ENCODE results near the gene B3GNT3.
A peak's percentile ranks its signal among the peaks of the same experiment; 100 is the strongest.

B3GNT3 gene

DNA sequence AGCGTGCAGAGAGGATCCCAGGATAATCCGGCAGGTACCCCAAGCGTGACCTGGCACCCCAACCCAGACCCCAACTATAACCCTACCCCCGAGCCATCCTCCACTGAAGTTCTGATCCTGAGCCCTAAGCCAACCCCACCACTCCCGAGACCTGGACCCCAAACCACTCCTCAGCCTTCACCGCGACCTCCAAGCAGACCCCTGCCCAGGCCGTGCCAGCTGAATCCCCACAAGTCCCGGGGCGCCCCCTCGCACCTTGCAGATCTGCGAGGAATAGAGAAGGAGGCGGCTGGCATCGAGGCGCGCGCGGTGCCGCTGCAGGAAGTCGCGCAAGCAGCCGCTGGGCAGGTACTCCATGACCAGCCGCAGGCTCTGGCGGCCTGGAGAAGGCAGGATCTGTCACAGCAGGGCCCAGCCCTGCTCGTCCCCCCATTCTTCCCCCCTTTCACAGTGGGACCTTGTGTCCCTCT lies 36.5 kb downstream of the B3GNT3 start:
- no peak for DNase-seq (ENCODE audit: low read depth in 3 of 3, low spot score in 1 of 3)

DNA sequence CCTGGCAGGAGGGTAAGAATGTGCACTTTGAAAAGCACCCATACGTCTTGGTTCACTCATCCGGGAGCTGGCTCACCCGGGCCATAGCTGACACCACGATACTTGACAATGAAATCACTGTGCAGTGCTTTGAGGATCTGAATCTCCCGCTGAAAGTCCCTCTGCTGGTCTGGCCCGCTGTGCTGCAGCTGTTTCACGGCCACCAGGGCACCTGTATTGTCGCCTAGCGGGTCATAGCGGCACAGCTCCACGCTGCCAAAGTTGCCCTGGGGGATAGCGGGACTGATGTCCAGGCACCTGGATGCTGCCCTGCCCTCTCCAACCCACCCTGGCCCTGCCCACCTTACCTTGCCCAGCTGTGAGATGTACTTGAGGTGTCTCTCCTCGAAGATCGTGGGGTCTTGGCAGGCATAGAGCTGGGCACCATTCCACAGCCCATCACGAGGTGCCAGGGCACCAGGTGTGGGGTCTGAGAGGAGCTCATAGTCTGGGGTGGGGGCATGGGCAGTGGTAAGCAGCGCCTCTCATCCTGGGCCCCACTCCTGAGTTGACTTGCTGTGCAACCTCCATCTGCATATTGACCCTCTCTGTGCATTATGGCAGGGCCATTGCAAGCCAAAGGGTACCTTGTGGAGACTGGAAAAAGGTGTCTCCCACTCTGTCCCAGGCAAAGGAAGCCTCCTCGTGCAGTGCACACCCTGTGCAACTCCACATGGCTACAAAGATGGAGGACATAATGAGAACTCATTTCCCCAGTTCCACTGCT lies 37.7 kb downstream of the B3GNT3 start:
- DNase-seq (ENCODE audit: low read depth in 3 of 3, low spot score in 1 of 3), result no peak

GRCh38 chr19:17834350-17835181 lies 39.6 kb downstream of the B3GNT3 start:
- no peak for DNase-seq (ENCODE audit: low read depth in 3 of 3, low spot score in 1 of 3)

DNA sequence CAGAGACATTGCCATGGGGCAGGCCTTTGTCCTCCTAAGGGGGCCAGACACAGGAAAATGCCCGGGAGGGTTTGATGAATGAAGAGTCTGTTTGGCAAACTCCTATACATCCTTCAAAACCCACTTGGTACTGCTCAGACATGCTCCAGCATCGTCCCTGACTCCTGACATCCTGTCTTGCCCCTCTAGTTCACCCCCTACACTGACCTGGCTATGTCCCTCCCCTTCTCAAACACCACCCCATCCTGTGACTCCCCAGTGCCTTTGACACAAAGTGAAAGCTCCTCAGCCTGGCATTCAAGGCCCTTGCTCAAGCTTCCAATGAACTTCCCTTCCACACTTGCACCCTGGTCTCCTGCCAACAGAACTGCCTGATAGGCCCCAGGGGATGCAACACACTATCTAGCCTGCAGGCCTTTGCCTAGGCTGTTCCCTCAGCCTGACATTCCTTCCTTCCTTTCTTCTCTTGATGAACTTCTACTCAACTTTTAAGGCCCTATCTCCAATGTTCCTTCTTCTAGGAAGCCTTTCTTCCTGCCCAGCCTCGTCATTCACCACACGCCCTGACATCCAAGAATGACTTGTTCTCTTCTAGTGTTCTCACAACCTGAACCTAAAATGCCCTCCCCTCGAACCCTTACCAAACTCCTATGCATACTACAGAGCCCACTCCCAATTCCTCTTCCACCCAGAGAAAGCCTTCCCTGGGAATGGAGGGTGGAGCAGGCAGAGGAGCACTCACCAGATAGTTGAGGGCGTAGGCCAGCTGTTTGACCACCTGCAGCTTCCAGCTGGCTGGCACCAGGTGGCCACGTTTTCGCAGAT lies 40.5 kb downstream of the B3GNT3 start:
- no peak for DNase-seq (ENCODE audit: low read depth in 3 of 3, low spot score in 1 of 3)

DNA sequence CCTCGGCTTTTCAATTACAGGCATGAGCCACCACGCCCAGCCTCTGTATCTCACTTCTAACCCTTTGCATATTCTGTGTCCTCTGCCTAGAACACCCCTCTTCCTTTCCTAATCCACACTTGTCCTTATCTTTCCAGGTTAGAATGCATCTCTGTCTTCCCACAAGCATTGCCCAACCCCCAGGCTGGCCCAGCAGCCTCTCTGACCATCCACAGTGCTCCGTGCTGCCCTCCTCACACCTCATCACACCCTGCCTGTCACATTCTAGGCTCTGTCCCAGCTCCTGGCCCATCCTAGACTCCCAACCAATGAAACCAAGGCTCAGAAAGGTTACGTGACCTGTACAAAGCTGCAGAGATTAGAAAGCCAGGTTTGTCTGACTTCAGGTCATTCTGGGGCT lies 41.6 kb downstream of the B3GNT3 start:
- DNase-seq (ENCODE audit: low read depth in 3 of 3, low spot score in 1 of 3), result no peak

GRCh38 chr19:17837972-17838371 lies 43.0 kb downstream of the B3GNT3 start:
- no peak for DNase-seq (ENCODE audit: low read depth in 3 of 3, low spot score in 1 of 3)

GRCh38 chr19:17840019-17840418 lies 45.1 kb downstream of the B3GNT3 start:
- no peak for DNase-seq (ENCODE audit: low read depth in 3 of 3, low spot score in 1 of 3)

DNA sequence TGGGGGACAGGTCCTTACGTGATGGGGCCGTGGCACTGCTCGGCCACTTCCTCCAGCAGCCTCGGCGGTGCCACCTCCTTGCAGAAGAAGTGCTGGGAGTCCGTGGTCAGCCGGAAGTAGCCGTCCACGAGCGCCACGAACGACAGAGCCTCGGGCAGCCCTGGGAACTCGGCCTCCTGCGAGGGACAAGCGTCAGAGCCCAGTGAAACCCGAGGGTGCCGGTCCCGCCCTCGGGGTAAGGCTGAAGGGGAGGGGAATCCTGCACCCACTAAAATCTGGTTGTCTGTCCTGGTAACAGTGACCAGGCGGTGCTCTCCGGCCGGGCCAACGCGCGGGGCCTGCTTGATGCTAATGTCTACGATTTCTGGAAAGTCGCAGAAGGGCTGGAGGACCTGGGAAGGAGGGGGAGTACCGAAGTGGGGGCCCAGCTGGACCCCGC lies 46.5 kb downstream of the B3GNT3 start:
- no peak for DNase-seq (ENCODE audit: low read depth in 3 of 3, low spot score in 1 of 3)

- DNase-seq (ENCODE audit: low read depth in 3 of 3, low spot score in 1 of 3), result peak; percentile 17 to 62 (median 43)
These were observed 47.1 kb downstream of the B3GNT3 start for GRCh38 chr19:17841810-17842662.

DNA sequence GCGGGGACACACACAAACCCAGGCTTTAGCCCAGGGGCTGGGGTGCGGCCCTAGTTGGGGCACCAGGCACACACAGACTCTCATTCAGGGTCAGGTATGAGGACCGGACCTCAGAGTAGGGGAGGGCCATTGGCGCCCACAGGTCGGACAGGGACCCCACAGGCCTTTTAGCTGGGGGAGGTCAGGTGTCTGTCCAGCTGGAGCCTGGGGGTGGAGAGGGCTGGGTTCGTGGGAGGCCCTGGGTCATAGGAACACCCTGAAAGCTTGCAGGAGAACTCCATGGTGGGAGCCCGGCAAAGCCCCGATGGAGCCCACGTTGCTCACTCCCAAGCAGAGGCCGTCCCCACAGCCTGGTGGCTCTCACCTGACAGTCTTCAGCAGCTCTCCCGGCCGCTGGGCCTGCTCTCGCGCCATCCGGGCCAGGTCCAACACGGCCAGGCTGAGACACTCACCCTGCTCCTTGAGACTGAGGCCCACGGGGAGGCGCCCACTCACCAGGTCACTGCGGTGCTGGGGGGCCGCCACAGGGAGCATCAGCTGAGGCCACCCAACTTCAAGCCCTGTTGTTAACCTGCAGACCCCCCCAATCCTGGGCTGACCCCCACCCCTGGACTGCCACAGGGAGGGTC lies 47.8 kb downstream of the B3GNT3 start:
- no peak for DNase-seq (ENCODE audit: low read depth in 3 of 3, low spot score in 1 of 3)

DNA sequence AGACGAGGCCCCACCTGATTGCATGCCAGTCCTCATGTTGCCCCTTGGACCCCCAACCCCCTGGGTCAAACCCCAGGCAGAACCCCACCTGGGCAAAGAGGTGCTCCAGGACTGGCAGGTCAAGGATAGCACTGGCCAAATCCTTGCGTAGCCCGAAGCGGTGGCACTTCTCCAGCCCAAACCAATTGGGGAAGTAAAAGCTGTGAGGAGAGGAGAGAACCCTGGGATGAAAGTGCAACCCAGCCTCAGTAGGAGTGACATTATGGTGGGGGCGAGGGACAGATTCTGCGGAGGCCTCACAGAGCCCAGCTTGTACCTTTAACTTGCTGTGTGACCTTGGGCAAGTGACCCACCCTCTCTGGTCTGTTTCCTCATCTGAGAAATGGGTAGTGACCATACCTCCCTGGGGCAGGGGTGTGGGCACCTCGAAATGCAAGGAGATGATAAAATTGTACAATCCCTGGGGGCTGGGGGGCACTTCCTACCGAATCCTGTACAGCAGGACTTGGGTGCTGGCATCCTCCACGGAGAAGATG lies 48.4 kb downstream of the B3GNT3 start:
- no peak for DNase-seq (ENCODE audit: low read depth in 3 of 3, low spot score in 1 of 3)

GRCh38 chr19:17843908-17844490 lies 49.1 kb downstream of the B3GNT3 start:
- no peak for DNase-seq (ENCODE audit: low read depth in 3 of 3, low spot score in 1 of 3)

DNA sequence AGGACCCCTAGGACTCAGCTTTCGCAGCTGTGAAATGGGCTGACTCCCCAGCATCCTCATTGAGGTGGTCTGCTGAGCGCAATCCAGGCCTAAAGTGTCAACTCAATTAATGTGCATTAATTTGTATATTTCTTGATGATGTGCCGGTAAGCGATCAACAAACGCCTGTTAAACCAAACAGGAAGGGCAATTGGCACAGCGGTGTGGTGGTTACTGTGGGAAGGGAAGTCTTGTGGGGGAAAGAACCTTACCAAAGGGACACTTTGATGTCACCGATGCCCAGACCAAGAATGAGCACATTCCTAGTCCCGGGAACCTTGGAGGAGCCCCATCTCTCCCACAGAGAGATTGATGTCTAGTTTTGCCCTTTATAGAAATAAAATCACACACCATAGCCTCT lies 51.2 kb downstream of the B3GNT3 start:
- no peak for DNase-seq (ENCODE audit: low read depth in 3 of 3, low spot score in 1 of 3)

GRCh38 chr19:17847538-17848366 lies 52.8 kb downstream of the B3GNT3 start, which contains the start of gene JAK3:
TSS of gene JAK3 (minus strand) at chr19:17847982. CDS start at chr19:17844417, 3,565 bp downstream.
- DNase-seq (ENCODE audit: low read depth in 3 of 3, low spot score in 1 of 3), result peak; percentile 74 to 79 (median 76)

GRCh38 chr19:17848595-17849292 lies 53.8 kb downstream of the B3GNT3 start:
- DNase-seq (ENCODE audit: low read depth in 3 of 3, low spot score in 1 of 3), result no peak

- no peak for DNase-seq (ENCODE audit: low read depth in 3 of 3, low spot score in 1 of 3)
These were observed 59.1 kb downstream of the B3GNT3 start for GRCh38 chr19:17854061-17854460.

DNA sequence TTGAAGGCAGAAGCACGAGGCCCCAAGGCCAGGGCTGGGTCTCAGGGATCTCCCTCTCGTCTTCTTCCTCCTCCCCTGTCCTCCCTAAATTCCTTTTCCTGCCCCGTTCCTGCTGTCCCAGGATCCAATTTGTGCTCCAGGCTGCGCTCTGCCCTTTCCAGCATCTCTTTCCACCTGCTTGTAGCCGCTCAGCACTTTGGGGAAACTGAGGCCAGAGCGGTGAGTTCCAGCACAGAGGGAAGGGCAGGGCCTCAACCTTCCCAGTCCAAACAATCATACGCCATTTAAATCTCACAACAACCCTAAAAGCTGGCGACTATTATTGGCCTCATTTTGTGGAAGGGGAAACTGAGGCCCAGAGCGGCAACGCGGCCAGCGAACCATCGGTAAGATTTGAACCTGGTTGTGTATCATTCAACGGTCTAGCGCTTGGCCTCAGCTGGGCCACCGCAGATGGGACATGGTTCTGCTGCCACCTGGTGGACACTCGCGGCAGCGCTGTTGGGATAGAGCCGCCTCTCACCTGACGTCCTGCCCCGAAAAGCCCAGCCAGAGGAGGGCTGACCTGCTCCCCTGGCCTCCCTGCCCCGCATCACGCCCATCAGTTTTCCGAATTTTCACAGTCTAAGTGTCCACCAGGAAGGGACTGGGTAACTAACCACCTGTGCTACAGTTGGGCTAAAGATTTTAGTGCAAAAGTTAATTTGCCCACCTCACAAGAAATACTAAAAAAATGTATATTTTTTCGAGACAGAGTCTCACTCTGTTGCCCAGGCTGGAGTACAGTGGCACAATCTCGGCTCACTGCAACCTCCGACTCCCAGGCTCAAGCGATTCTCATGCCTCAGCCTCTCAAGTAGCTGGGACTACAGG lies 60.6 kb downstream of the B3GNT3 start:
- peak; percentile 69 to 96 (median 84) for DNase-seq (ENCODE audit: low read depth in 3 of 3, low spot score in 1 of 3)

Data from stimulated activated CD4-positive, alpha-beta T cell treated with anti-CD3 and anti-CD28 coated beads, TNF-alpha, amount 100 ng/mL, for 1 hour (primary cell).